Bronchial epithelial cell (primary cell): ENCODE data around the gene PPP1R13B. TPM values are rescaled to one million over a fixed set of nuclear protein-coding genes. Genes with fewer than 3 reads are reported as not detected.

Experiments
- DNase-seq: peaks from one replicate; pipeline ENCODE4 v3.0.0-alpha.2; 2010; ENCODE audit warnings: low read depth
- FAIRE-seq: peaks from 2 replicates; lab custom pipeline; 2011; peaks lifted over from hg19 to GRCh38; lab: Jason Lieb, UNC
- H3K27me3 ChIP-seq: 2 replicates; pipeline ENCODE4 v1.5.1; 2011; ENCODE audit warnings: low read length; ENCODE audit not compliant: control insufficient read depth, insufficient read depth
- H3K36me3 ChIP-seq: 2 replicates; pipeline ENCODE4 v1.5.1; 2011; ENCODE audit warnings: low read length; ENCODE audit not compliant: control insufficient read depth, insufficient read depth
- H3K4me3 ChIP-seq: 2 replicates; pipeline ENCODE4 v1.5.1; 2011; ENCODE audit warnings: mild to moderate bottlenecking, low read depth, low read length, control low read depth
- total RNA-seq: library from RNA; depleted of rRNA; stranded (reverse); fragments of >200 nt; gene quantifications from 2 replicates; pipeline ENCODE4 v1.2.1, GENCODE V29; 2014
- TF ChIP-seq, protein P1 (sequence below): IDR thresholded peaks from 2 replicates; pipeline ENCODE4 v1.5.1; 2011; ENCODE audit warnings: mild to moderate bottlenecking, moderate library complexity, low read length, control low read depth, inconsistent platforms; ENCODE audit not compliant: insufficient read depth, severe bottlenecking

PPP1R13B gene
- total RNA-seq, 1 donor from 2014 or later, result 4.2 TPM

GRCh38 chr14:103690332-103690731 lies 157.0 kb downstream of the PPP1R13B start:
- no peak for DNase-seq
- Histone ChIP-seq H3K27me3 (no peaks in the 10 kb centered on the region), H3K4me3 (no peak overlapping the region), H3K36me3 (peaks cover 25% of the 10 kb centered on the region)
- TF ChIP-seq, protein P1, sequence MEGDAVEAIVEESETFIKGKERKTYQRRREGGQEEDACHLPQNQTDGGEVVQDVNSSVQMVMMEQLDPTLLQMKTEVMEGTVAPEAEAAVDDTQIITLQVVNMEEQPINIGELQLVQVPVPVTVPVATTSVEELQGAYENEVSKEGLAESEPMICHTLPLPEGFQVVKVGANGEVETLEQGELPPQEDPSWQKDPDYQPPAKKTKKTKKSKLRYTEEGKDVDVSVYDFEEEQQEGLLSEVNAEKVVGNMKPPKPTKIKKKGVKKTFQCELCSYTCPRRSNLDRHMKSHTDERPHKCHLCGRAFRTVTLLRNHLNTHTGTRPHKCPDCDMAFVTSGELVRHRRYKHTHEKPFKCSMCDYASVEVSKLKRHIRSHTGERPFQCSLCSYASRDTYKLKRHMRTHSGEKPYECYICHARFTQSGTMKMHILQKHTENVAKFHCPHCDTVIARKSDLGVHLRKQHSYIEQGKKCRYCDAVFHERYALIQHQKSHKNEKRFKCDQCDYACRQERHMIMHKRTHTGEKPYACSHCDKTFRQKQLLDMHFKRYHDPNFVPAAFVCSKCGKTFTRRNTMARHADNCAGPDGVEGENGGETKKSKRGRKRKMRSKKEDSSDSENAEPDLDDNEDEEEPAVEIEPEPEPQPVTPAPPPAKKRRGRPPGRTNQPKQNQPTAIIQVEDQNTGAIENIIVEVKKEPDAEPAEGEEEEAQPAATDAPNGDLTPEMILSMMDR, result no peak
- FAIRE-seq, result no peak

DNA sequence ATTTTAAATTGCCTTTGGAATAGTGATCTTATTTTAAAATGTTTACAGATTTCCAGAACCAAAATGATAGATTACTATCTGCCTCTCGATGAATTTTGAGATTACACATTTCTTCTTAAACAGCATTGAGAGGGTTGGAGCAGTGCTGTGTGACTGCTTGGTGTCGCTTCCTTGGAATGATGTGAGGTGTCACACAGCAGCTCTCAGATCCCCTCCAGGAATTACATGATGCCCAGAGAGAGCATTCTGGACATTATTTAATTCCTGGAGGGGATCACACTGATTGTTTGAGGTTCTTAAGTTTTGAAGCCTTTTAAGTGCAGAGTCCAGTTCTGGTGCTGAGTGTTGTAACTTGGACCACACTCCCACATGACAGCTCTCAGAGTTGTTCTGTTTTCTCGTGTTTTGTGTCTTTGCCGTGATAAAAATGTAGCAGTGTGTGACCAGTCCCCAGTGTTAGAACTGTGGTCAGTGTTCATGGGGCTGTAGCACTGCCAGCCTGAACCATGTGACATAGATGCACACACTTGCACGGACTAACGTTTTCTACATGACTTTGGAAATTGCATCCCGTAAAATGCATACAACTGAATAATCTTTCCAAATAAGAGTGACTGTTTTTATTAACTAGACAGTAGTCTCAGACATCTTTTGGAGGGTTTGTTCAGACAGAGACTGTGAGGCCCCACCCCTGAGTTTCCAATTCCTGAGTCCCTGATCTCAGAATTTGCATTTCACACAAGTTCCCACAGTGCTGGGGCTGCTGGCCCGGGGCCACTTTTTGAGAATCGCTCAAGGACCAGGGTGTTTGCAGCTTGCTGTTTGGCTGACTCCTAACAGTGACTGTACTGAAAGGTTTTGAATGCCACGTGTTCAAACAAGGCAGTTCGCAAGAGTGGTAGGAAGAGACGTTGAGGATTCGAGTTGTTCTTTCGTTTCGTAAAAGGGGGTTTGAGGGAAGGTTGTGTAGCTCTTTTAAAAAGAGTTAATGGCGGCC lies 158.2 kb downstream of the PPP1R13B start:
- FAIRE-seq (no peak), DNase-seq (peak; percentile 53)
- TF ChIP-seq, protein P1, result no peak
- no peak overlapping the region for H3K4me3 ChIP-seq
- peaks cover 24% of the 10 kb centered on the region for H3K36me3 ChIP-seq
- no peaks in the 10 kb centered on the region for H3K27me3 ChIP-seq

DNA sequence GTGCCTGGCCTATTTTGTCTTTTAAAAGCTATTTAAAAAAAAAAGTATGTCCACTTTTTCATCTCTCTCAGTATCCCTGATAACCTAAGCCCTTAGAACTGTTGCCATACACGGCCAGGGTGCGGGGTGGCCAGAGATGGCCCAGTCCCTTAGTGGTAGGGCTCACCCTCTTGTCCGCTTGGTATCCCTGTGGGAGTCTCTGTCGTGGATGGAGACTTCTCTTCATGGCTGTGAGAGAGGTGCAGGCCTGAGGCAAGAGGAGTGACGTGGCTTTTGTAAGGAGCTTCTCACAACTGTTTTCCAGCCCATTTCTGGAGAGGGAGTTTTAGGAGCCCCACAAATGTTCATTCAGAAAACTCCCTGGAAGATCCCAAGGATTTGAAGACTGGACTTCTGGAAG lies 158.9 kb downstream of the PPP1R13B start:
- DNase-seq, result no peak
- Histone ChIP-seq H3K27me3 (no peaks in the 10 kb centered on the region), H3K4me3 (no peak overlapping the region), H3K36me3 (peaks cover 22% of the 10 kb centered on the region)
- TF ChIP-seq, protein P1, result no peak
- FAIRE-seq, result no peak

DNA sequence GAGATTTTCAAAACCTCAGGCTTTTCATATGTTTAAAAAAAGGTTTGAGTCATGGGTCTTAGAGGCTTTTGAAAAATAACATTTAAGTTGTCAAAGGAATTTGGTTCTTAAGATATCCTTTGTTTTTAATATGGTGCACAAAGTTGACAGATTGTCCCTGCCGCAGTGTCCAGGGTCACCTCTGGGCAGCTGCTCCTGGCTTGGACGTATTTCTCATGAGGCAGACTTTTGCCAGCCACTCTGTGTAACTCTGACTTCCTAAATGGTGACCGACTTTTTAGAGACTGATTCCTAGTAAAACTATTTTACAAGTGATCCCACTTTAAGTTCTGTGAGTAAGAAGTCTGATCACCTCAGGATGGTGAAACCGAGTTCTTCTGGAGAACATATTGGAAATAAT lies 159.7 kb downstream of the PPP1R13B start:
- Histone ChIP-seq H3K4me3 (no peak overlapping the region), H3K36me3 (peaks cover 27% of the 10 kb centered on the region), H3K27me3 (no peaks in the 10 kb centered on the region)
- DNase-seq, result no peak
- FAIRE-seq, result no peak
- TF ChIP-seq, protein P1, result no peak

- H3K36me3 ChIP-seq, result peaks cover 25% of the 10 kb centered on the region
- no peak for FAIRE-seq
- TF ChIP-seq, protein P1, result no peak
Measured at GRCh38 chr14:103686831-103687485, 160.4 kb downstream of the PPP1R13B start.

More at GRCh38 chr14:103686831-103687485, 160.4 kb downstream of the PPP1R13B start:
- H3K27me3 ChIP-seq, result no peaks in the 10 kb centered on the region
- no peak for DNase-seq
- no peak overlapping the region for H3K4me3 ChIP-seq
